Peyer's patch (tissue), 4 donors: Measurements from ENCODE around the gene CPB2. TPM values are rescaled to one million over a fixed set of nuclear protein-coding genes. Genes with fewer than 3 reads are reported as not detected.

Experiments used
- DNase-seq, 3 donors: peaks; one replicate each; pipeline ENCODE4 v3.0.0-alpha.2; 2017 to 2019
- H3K27ac ChIP-seq, 4 donors: fragments of 200-600 bp; sonication (generic); one replicate each; pipeline ENCODE4 v1.5.1; 2016 to 2019
- H3K27me3 ChIP-seq, 2 donors: fragments of 200-600 bp; sonication (generic); one replicate each; pipeline ENCODE4 v1.5.1; 2019
- H3K36me3 ChIP-seq, 3 donors: fragments of 200-600 bp; sonication (generic); one replicate each; pipeline ENCODE4 v1.5.1; 2016 to 2019
- H3K4me1 ChIP-seq, 4 donors: fragments of 200-600 bp; sonication (generic); one replicate each; pipeline ENCODE4 v1.5.1; 2016 to 2019
- H3K4me3 ChIP-seq, 4 donors: fragments of 200-600 bp; sonication (generic); 1 replicate in 3 of 4; 2 replicates in 1 of 4; pipeline ENCODE4 v1.5.1; 2016 to 2019; ENCODE audit warnings: mild to moderate bottlenecking in 1 of 4
- H3K9me3 ChIP-seq, 4 donors: fragments of 200-600 bp; sonication (generic); one replicate each; pipeline ENCODE4 v1.5.1; 2016 to 2019; ENCODE audit warnings: mild to moderate bottlenecking in 1 of 4
- POLR2A ChIP-seq, 2 donors: fragments of 450-650 bp; IDR thresholded peaks; one replicate each; pipeline ENCODE4 v1.5.1; 2017; ENCODE audit warnings: antibody characterized with exemption in 2 of 2, mild to moderate bottlenecking in 2 of 2, moderate library complexity in 2 of 2
- total RNA-seq, 4 donors: library from RNA; depleted of rRNA; stranded (reverse); fragments of >200 nt; gene quantifications; one replicate each; pipeline ENCODE4 v1.1.0, GENCODE V29; 2016
- TF ChIP-seq, protein P1 (sequence below), 6 experiments: fragments of 450-650 bp in 4 of 6; fragments of 200-600 bp in 2 of 6; sonication (generic) in 1 of 6; IDR thresholded peaks; one replicate each; pipeline ENCODE4 v1.5.1; 2017 to 2019; ENCODE audit warnings: antibody characterized with exemption in 6 of 6, mild to moderate bottlenecking in 3 of 6, moderate library complexity in 1 of 6

CPB2 gene
- total RNA-seq, 4 donors from 2014 or later = not detected

GRCh38 chr13:46146898-46147297 is 42.1 kb upstream of the CPB2 start:
- Histone ChIP-seq H3K27me3 (no peaks in the 10 kb centered on the region), H3K27ac (no peak overlapping the region), H3K9me3 (no peaks in the 10 kb centered on the region), H3K4me3 (no peak overlapping the region), H3K4me1 (no peaks in the 10 kb centered on the region), H3K36me3 (no peaks in the 10 kb centered on the region)
- TF ChIP-seq, protein P1, sequence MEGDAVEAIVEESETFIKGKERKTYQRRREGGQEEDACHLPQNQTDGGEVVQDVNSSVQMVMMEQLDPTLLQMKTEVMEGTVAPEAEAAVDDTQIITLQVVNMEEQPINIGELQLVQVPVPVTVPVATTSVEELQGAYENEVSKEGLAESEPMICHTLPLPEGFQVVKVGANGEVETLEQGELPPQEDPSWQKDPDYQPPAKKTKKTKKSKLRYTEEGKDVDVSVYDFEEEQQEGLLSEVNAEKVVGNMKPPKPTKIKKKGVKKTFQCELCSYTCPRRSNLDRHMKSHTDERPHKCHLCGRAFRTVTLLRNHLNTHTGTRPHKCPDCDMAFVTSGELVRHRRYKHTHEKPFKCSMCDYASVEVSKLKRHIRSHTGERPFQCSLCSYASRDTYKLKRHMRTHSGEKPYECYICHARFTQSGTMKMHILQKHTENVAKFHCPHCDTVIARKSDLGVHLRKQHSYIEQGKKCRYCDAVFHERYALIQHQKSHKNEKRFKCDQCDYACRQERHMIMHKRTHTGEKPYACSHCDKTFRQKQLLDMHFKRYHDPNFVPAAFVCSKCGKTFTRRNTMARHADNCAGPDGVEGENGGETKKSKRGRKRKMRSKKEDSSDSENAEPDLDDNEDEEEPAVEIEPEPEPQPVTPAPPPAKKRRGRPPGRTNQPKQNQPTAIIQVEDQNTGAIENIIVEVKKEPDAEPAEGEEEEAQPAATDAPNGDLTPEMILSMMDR (IDR thresholded peaks at IDR 0.05) = no peak
- TF ChIP-seq POLR2A (IDR thresholded peaks at IDR 0.05) = no peak
- DNase-seq = no peak

GRCh38 chr13:46145950-46146349 is 41.1 kb upstream of the CPB2 start:
- TF ChIP-seq, protein P1 (IDR thresholded peaks at IDR 0.05) = no peak
- no peak for TF ChIP-seq POLR2A (IDR thresholded peaks at IDR 0.05)
- no peak for DNase-seq
- no peak overlapping the region for H3K27ac ChIP-seq
- no peaks in the 10 kb centered on the region for H3K27me3 ChIP-seq
- H3K36me3 ChIP-seq = no peaks in the 10 kb centered on the region
- no peak overlapping the region for H3K4me3 ChIP-seq
- no peaks in the 10 kb centered on the region for H3K4me1 ChIP-seq
- H3K9me3 ChIP-seq = no peaks in the 10 kb centered on the region

DNA sequence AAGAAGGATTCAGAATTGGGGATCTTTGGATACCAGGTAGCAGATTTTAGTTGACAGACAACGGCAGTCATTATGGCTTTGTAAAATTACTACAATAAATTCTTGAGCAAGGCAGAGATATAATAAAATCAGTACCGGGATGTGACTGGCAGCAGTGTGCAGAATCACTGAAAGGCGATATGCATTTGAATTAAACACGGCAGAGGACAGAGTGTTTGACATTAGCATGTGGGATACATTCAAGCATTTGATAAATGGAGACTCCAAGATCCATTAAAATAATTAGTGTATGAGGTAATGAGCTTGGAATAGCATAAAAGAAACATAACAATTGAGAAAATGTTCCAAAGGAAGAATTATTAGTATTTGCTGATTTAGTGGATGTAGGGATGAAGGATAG is 40.3 kb upstream of the CPB2 start:
- Histone ChIP-seq H3K4me3 (no peak overlapping the region), H3K27me3 (no peaks in the 10 kb centered on the region), H3K4me1 (no peaks in the 10 kb centered on the region), H3K27ac (no peak overlapping the region), H3K9me3 (no peaks in the 10 kb centered on the region), H3K36me3 (no peaks in the 10 kb centered on the region)
- TF ChIP-seq, protein P1 (IDR thresholded peaks at IDR 0.05) = no peak
- TF ChIP-seq POLR2A (IDR thresholded peaks at IDR 0.05) = no peak
- DNase-seq = no peak

GRCh38 chr13:46143184-46143701 is 38.4 kb upstream of the CPB2 start:
- TF ChIP-seq, protein P1 (IDR thresholded peaks at IDR 0.05) = no peak
- no peak for TF ChIP-seq POLR2A (IDR thresholded peaks at IDR 0.05)
- no peaks in the 10 kb centered on the region for H3K36me3 ChIP-seq
- H3K27ac ChIP-seq = no peak overlapping the region
- H3K4me3 ChIP-seq = no peak overlapping the region
- DNase-seq = no peak
- H3K27me3 ChIP-seq = no peaks in the 10 kb centered on the region
- H3K9me3 ChIP-seq = no peaks in the 10 kb centered on the region
- H3K4me1 ChIP-seq = no peaks in the 10 kb centered on the region

GRCh38 chr13:46142776-46143175 is 37.9 kb upstream of the CPB2 start:
- Histone ChIP-seq H3K27me3 (no peaks in the 10 kb centered on the region), H3K27ac (no peak overlapping the region), H3K36me3 (peaks cover 0 to 2% (median 0%) of the 10 kb centered on the region in 3 donors), H3K4me3 (no peak overlapping the region), H3K4me1 (no peaks in the 10 kb centered on the region), H3K9me3 (no peaks in the 10 kb centered on the region)
- no peak for DNase-seq
- TF ChIP-seq POLR2A (IDR thresholded peaks at IDR 0.05) = no peak
- TF ChIP-seq, protein P1 (IDR thresholded peaks at IDR 0.05) = no peak

GRCh38 chr13:46140044-46140443 is 35.2 kb upstream of the CPB2 start:
- TF ChIP-seq POLR2A (IDR thresholded peaks at IDR 0.05) = no peak
- TF ChIP-seq, protein P1 (IDR thresholded peaks at IDR 0.05) = no peak
- Histone ChIP-seq H3K27me3 (no peaks in the 10 kb centered on the region), H3K36me3 (peaks cover 0 to 5% (median 0%) of the 10 kb centered on the region in 3 donors), H3K4me1 (no peaks in the 10 kb centered on the region), H3K9me3 (no peaks in the 10 kb centered on the region), H3K4me3 (no peak overlapping the region), H3K27ac (no peak overlapping the region)
- no peak for DNase-seq
